ENCODE data around the gene SLC6A2.

DNA sequence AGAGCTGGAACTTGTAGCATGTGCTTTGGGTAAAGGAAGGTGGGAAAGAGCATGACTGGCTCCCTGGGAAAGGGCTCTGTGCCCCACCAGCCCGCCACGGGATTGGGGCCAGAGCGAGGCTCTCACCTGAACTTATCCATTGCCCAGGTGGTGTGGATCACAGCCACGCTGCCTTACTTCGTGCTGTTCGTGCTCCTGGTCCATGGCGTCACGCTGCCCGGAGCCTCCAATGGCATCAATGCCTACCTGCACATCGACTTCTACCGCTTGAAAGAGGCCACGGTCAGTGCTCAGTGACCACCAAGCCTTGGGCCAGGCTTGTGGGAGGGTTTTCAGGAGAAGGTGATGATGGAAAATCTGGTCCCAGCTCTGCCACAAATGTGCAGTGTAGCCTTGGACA is 36.0 kb downstream of the SLC6A2 start:
- TF ChIP-seq POLR2AphosphoS5 (IDR thresholded peaks at IDR 0.05; ENCODE audit: low read depth) (no peak), JUNB (IDR thresholded peaks at IDR 0.05; ENCODE audit: unreplicated experiment) (no peak), EZH2phosphoT487 (IDR thresholded peaks at IDR 0.05; ENCODE audit: unreplicated experiment) (no peak), EZH2 (IDR thresholded peaks at IDR 0.05; ENCODE audit: low read depth, unreplicated experiment) (no peak)
- TF ChIP-seq, protein P1, sequence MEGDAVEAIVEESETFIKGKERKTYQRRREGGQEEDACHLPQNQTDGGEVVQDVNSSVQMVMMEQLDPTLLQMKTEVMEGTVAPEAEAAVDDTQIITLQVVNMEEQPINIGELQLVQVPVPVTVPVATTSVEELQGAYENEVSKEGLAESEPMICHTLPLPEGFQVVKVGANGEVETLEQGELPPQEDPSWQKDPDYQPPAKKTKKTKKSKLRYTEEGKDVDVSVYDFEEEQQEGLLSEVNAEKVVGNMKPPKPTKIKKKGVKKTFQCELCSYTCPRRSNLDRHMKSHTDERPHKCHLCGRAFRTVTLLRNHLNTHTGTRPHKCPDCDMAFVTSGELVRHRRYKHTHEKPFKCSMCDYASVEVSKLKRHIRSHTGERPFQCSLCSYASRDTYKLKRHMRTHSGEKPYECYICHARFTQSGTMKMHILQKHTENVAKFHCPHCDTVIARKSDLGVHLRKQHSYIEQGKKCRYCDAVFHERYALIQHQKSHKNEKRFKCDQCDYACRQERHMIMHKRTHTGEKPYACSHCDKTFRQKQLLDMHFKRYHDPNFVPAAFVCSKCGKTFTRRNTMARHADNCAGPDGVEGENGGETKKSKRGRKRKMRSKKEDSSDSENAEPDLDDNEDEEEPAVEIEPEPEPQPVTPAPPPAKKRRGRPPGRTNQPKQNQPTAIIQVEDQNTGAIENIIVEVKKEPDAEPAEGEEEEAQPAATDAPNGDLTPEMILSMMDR (conservative IDR thresholded peaks at IDR 0.05; ENCODE audit: low read depth in 2 of 2) = no peak
- TF ChIP-seq, protein P2, sequence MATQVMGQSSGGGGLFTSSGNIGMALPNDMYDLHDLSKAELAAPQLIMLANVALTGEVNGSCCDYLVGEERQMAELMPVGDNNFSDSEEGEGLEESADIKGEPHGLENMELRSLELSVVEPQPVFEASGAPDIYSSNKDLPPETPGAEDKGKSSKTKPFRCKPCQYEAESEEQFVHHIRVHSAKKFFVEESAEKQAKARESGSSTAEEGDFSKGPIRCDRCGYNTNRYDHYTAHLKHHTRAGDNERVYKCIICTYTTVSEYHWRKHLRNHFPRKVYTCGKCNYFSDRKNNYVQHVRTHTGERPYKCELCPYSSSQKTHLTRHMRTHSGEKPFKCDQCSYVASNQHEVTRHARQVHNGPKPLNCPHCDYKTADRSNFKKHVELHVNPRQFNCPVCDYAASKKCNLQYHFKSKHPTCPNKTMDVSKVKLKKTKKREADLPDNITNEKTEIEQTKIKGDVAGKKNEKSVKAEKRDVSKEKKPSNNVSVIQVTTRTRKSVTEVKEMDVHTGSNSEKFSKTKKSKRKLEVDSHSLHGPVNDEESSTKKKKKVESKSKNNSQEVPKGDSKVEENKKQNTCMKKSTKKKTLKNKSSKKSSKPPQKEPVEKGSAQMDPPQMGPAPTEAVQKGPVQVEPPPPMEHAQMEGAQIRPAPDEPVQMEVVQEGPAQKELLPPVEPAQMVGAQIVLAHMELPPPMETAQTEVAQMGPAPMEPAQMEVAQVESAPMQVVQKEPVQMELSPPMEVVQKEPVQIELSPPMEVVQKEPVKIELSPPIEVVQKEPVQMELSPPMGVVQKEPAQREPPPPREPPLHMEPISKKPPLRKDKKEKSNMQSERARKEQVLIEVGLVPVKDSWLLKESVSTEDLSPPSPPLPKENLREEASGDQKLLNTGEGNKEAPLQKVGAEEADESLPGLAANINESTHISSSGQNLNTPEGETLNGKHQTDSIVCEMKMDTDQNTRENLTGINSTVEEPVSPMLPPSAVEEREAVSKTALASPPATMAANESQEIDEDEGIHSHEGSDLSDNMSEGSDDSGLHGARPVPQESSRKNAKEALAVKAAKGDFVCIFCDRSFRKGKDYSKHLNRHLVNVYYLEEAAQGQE (IDR thresholded peaks at IDR 0.05; ENCODE audit: unreplicated experiment) = no peak
